Kidney (tissue), 14 donors: ENCODE measurements around the gene ADAM10. TPM values are rescaled to one million over a fixed set of nuclear protein-coding genes. Genes with fewer than 3 reads are reported as not detected.

ENCODE experiments used
- DNase-seq, 5 donors: peaks; one replicate each; pipeline ENCODE4 v3.0.0-alpha.2; 2013 to 2020
- FAIRE-seq: peaks from 2 replicates; lab custom pipeline; 2012; peaks lifted over from hg19 to GRCh38; lab: Jason Lieb, UNC
- H3K27ac ChIP-seq, 2 donors: one replicate each; pipeline ENCODE4 v1.7.0; 2013; ENCODE audit warnings: low read depth in 2 of 2, low read length in 2 of 2, inconsistent platforms in 1 of 2
- H3K27me3 ChIP-seq: one replicate; pipeline ENCODE4 v1.7.1; 2013; ENCODE audit warnings: low read length, inconsistent platforms; ENCODE audit not compliant: control insufficient read depth, insufficient read depth
- H3K36me3 ChIP-seq, 3 donors: one replicate each; pipeline versions ENCODE4 v1.7.0 to v1.7.1; 2013; ENCODE audit warnings: low read length in 3 of 3, control low read depth in 1 of 3, inconsistent platforms in 1 of 3; ENCODE audit not compliant: insufficient read depth in 3 of 3, control insufficient read depth in 2 of 3
- H3K4me1 ChIP-seq, 3 donors: one replicate each; pipeline versions ENCODE4 v1.7.0 to v1.7.1; 2013; ENCODE audit warnings: low read length in 3 of 3, inconsistent platforms in 1 of 3, low read depth in 1 of 3; ENCODE audit not compliant: control insufficient read depth in 2 of 3, insufficient read depth in 2 of 3
- H3K4me3 ChIP-seq, 3 donors: one replicate each; pipeline versions ENCODE4 v1.7.0 to v1.8.1; 2013; ENCODE audit warnings: low read length in 3 of 3, control low read depth in 1 of 3, inconsistent platforms in 1 of 3
- H3K9ac ChIP-seq, 3 donors: one replicate each; pipeline versions ENCODE4 v1.7.0 to v1.7.1; 2013; ENCODE audit warnings: low read length in 3 of 3, control low read depth in 1 of 3, inconsistent platforms in 1 of 3
- H3K9me3 ChIP-seq, 3 donors: one replicate each; pipeline versions ENCODE4 v1.7.0 to v1.7.1; 2013; ENCODE audit warnings: low read length in 3 of 3, control low read depth in 1 of 3, inconsistent platforms in 1 of 3; ENCODE audit not compliant: control insufficient read depth in 2 of 3, insufficient read depth in 1 of 3
- intact Hi-C: fragments of 100-400 bp; cut with DNase I; formaldehyde crosslinking; loops from one replicate; pipeline ENCODE4 v1.11.1; 2022
- polyA plus RNA-seq: library from polyadenylated mRNA; stranded (reverse); fragments of 350-450 nt; fragmentation: Illumina TruSeq; extraction: RNeasy Lipid Tissue Mini Kit (QIAGEN cat#74804); gene quantifications from one replicate; pipeline ENCODE4 v1.2.3, GENCODE V29; 2014; ENCODE audit warnings: low read depth, low replicate concordance; ENCODE audit not compliant: insufficient read depth
- total RNA-seq: library from RNA; stranded (reverse); fragmentation: NEBNext Ultra II Directional; extraction: Animal tissue kit (Norgen Biotek cat#: 25700); gene quantifications from one replicate; pipeline ENCODE4 v1.2.1, GENCODE V29; 2021
- TF ChIP-seq, protein P1 (sequence below): IDR thresholded peaks from 3 replicates; pipeline ENCODE4 v1.5.1; 2012; ENCODE audit warnings: mild to moderate bottlenecking, moderate library complexity, borderline replicate concordance; ENCODE audit not compliant: insufficient read depth; ENCODE audit errors: extremely low read depth
- donor health status: control.
- donor health status: control.
- donor health status: control.
- donor health status: control.
- donor health status: control.
- donor health status: DM: yes; HTN: yes; CAD: no.
- donor health status: Normal renal cell carcinoma (clear cell type).

ADAM10 gene
- total and polyA plus RNA-seq, 2 donors from 2014 or later: 19.5 to 235 TPM

DNA sequence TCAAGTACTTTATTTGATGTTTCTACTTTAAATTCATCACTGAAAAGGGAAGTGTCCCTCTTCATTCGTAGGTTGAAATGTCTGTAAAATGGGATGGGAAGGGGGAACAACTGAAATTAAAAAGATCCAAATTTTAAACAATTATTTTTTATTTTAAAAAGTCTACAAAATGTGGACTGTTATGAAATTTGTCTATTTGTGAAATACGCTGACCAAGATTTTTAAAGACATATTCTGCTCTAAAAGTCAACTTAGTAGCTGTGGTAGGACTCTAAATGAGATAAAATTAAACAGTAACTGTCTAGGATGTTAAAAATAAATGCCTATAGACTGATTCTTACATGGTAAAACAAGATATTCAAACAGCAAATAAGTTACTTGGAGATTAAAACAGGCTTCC, 67.3 kb downstream of the ADAM10 start:
- TF ChIP-seq, protein P1, sequence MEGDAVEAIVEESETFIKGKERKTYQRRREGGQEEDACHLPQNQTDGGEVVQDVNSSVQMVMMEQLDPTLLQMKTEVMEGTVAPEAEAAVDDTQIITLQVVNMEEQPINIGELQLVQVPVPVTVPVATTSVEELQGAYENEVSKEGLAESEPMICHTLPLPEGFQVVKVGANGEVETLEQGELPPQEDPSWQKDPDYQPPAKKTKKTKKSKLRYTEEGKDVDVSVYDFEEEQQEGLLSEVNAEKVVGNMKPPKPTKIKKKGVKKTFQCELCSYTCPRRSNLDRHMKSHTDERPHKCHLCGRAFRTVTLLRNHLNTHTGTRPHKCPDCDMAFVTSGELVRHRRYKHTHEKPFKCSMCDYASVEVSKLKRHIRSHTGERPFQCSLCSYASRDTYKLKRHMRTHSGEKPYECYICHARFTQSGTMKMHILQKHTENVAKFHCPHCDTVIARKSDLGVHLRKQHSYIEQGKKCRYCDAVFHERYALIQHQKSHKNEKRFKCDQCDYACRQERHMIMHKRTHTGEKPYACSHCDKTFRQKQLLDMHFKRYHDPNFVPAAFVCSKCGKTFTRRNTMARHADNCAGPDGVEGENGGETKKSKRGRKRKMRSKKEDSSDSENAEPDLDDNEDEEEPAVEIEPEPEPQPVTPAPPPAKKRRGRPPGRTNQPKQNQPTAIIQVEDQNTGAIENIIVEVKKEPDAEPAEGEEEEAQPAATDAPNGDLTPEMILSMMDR: no peak
- intact Hi-C loops: no loop called here
- H3K4me3 ChIP-seq: no peak overlapping the region
- no peaks in the 10 kb centered on the region for H3K36me3 ChIP-seq
- peaks cover 0 to 7% (median 2%) of the 10 kb centered on the region in 3 donors for H3K4me1 ChIP-seq
- no peaks in the 10 kb centered on the region for H3K9me3 ChIP-seq
- DNase-seq (no peak), FAIRE-seq (no peak)
- H3K27me3 ChIP-seq: no peaks in the 10 kb centered on the region
- H3K27ac ChIP-seq: no peak overlapping the region
- no peak overlapping the region for H3K9ac ChIP-seq

DNA sequence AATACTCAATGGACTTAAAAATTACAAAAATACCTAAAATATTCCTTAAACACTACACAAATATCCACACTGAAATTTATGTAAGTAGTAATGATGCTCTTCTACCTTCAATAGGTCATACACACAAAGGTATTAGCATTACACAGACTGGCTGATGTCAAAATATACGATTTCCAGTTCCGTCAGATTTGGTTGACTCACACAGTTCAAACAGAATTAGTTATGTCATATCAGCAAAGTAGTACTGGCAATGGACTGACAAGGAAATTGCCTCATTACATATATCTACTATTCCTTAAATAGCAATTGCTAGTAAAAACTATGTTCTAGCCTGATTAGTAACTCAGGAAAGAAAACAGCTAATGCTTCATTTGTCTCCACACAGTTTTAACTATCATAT, 70.8 kb downstream of the ADAM10 start:
- H3K4me3 ChIP-seq: no peak overlapping the region
- TF ChIP-seq, protein P1: no peak
- DNase-seq (no peak), FAIRE-seq (no peak)
- no peak overlapping the region for H3K27ac ChIP-seq
- H3K4me1 ChIP-seq: no peaks in the 10 kb centered on the region
- H3K27me3 ChIP-seq: no peaks in the 10 kb centered on the region
- H3K9ac ChIP-seq: no peak overlapping the region
- H3K9me3 ChIP-seq: no peaks in the 10 kb centered on the region
- intact Hi-C loops: no loop called here
- peaks cover 0 to 2% (median 0%) of the 10 kb centered on the region in 3 donors for H3K36me3 ChIP-seq

DNA sequence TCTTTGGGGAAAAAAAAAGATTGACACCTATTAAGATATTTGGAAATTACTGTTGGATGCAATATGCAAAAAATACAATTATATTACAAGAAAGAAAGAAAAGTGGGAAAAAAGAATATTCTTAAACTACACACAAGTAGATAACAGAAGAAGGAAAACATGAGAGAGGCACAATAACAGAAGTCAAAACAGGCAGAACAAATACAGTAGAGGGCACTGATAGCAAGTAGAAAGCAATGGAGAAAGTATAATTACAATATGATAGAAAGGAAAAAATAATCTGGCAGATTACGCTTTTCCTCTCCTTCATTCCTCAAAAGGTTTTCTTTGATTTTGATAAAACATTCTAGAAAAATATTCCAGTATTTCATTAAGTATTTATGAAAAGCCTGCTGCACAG, 72.1 kb downstream of the ADAM10 start:
- TF ChIP-seq, protein P1: no peak
- FAIRE-seq (peak; percentile 83), DNase-seq (no peak)
- intact Hi-C loops: no loop called here
- H3K27me3 ChIP-seq: no peaks in the 10 kb centered on the region
- H3K4me1 ChIP-seq: no peaks in the 10 kb centered on the region
- no peak overlapping the region for H3K27ac ChIP-seq
- H3K36me3 ChIP-seq: peaks cover 0 to 2% (median 0%) of the 10 kb centered on the region in 3 donors
- no peak overlapping the region for H3K4me3 ChIP-seq
- H3K9me3 ChIP-seq: no peaks in the 10 kb centered on the region
- no peak overlapping the region for H3K9ac ChIP-seq

DNA sequence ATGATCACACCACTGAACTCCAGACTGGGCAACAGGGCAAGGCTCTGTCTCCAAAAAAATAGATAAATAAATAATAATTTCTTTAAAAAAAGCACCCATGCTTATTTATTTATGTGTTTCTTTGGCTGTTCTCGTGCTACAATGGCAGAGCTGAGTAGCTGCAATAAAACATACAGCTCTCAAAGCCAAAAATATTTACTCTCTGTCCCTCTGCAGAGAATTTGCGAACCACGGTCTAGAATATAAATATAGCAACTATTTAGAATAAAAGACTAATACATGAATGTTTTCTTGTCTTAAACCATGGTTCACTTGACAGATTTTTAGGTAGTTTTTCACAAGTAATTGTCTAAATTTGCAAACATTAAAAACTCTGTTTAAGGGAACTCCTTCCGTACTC, 72.7 kb downstream of the ADAM10 start:
- H3K4me1 ChIP-seq: no peaks in the 10 kb centered on the region
- intact Hi-C loops: no loop called here
- TF ChIP-seq, protein P1: no peak
- no peaks in the 10 kb centered on the region for H3K9me3 ChIP-seq
- DNase-seq (no peak), FAIRE-seq (no peak)
- no peak overlapping the region for H3K27ac ChIP-seq
- H3K4me3 ChIP-seq: no peak overlapping the region
- H3K36me3 ChIP-seq: peaks cover 0 to 2% (median 0%) of the 10 kb centered on the region in 3 donors
- H3K9ac ChIP-seq: no peak overlapping the region
- H3K27me3 ChIP-seq: no peaks in the 10 kb centered on the region
